Neural cell (in vitro differentiated cells): ENCODE results near the gene FSIP1.

ENCODE experiments used
- EP300 ChIP-seq: fragments of 450-650 bp; conservative IDR thresholded peaks from 2 replicates; pipeline ENCODE4 v1.6.1; 2014; ENCODE audit warnings: antibody characterized with exemption, mild to moderate bottlenecking, moderate library complexity; ENCODE audit not compliant: poor library complexity, severe bottlenecking
- EZH2 ChIP-seq: fragments of 200-600, 300-800 bp; shearing (Covaris generic), sonication (generic); IDR thresholded peaks from 2 replicates; pipeline ENCODE4 v1.6.1; 2014; ENCODE audit warnings: antibody characterized with exemption, low read length, borderline replicate concordance, mild to moderate bottlenecking; ENCODE audit not compliant: insufficient read depth, poor library complexity, severe bottlenecking
- MXI1 ChIP-seq: fragments of 450-650 bp; conservative IDR thresholded peaks from 2 replicates; pipeline ENCODE4 v1.6.1; 2014; ENCODE audit warnings: antibody characterized with exemption, mild to moderate bottlenecking; ENCODE audit not compliant: poor library complexity, severe bottlenecking
- POLR2AphosphoS5 ChIP-seq: IDR thresholded peaks from 2 replicates; pipeline ENCODE4 v1.6.1; 2012
- RAD21 ChIP-seq: fragments of 450-650 bp; conservative IDR thresholded peaks from 2 replicates; pipeline ENCODE4 v1.6.1; 2014; ENCODE audit warnings: antibody characterized with exemption, mild to moderate bottlenecking, moderate library complexity
- SMC3 ChIP-seq: fragments of 450-650 bp; conservative IDR thresholded peaks from 2 replicates; pipeline ENCODE4 v1.6.1; 2014; ENCODE audit warnings: antibody characterized with exemption, mild to moderate bottlenecking, moderate library complexity; ENCODE audit not compliant: poor library complexity
- TAF1 ChIP-seq: IDR thresholded peaks from 2 replicates; pipeline ENCODE4 v1.6.1; 2012; ENCODE audit warnings: low read depth
- TF ChIP-seq, protein P1 (sequence below): fragments of 450-650 bp; IDR thresholded peaks from 2 replicates; pipeline ENCODE4 v1.5.1; 2014; ENCODE audit warnings: antibody characterized with exemption, mild to moderate bottlenecking, moderate library complexity; ENCODE audit not compliant: poor library complexity, severe bottlenecking
- TF ChIP-seq, protein P2 (sequence below): IDR thresholded peaks from 2 replicates; pipeline ENCODE4 v1.6.1; 2012; ENCODE audit warnings: borderline replicate concordance

GRCh38 chr15:39747326-39747725, 35.3 kb downstream of the FSIP1 start:
- TF ChIP-seq, protein P1, sequence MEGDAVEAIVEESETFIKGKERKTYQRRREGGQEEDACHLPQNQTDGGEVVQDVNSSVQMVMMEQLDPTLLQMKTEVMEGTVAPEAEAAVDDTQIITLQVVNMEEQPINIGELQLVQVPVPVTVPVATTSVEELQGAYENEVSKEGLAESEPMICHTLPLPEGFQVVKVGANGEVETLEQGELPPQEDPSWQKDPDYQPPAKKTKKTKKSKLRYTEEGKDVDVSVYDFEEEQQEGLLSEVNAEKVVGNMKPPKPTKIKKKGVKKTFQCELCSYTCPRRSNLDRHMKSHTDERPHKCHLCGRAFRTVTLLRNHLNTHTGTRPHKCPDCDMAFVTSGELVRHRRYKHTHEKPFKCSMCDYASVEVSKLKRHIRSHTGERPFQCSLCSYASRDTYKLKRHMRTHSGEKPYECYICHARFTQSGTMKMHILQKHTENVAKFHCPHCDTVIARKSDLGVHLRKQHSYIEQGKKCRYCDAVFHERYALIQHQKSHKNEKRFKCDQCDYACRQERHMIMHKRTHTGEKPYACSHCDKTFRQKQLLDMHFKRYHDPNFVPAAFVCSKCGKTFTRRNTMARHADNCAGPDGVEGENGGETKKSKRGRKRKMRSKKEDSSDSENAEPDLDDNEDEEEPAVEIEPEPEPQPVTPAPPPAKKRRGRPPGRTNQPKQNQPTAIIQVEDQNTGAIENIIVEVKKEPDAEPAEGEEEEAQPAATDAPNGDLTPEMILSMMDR, result no peak
- TF ChIP-seq EP300, result no peak
- no peak for TF ChIP-seq SMC3
- TF ChIP-seq EZH2, result no peak
- no peak for TF ChIP-seq RAD21
- TF ChIP-seq POLR2AphosphoS5, result no peak
- TF ChIP-seq MXI1, result no peak
- TF ChIP-seq, protein P2, sequence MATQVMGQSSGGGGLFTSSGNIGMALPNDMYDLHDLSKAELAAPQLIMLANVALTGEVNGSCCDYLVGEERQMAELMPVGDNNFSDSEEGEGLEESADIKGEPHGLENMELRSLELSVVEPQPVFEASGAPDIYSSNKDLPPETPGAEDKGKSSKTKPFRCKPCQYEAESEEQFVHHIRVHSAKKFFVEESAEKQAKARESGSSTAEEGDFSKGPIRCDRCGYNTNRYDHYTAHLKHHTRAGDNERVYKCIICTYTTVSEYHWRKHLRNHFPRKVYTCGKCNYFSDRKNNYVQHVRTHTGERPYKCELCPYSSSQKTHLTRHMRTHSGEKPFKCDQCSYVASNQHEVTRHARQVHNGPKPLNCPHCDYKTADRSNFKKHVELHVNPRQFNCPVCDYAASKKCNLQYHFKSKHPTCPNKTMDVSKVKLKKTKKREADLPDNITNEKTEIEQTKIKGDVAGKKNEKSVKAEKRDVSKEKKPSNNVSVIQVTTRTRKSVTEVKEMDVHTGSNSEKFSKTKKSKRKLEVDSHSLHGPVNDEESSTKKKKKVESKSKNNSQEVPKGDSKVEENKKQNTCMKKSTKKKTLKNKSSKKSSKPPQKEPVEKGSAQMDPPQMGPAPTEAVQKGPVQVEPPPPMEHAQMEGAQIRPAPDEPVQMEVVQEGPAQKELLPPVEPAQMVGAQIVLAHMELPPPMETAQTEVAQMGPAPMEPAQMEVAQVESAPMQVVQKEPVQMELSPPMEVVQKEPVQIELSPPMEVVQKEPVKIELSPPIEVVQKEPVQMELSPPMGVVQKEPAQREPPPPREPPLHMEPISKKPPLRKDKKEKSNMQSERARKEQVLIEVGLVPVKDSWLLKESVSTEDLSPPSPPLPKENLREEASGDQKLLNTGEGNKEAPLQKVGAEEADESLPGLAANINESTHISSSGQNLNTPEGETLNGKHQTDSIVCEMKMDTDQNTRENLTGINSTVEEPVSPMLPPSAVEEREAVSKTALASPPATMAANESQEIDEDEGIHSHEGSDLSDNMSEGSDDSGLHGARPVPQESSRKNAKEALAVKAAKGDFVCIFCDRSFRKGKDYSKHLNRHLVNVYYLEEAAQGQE, result no peak
- TF ChIP-seq TAF1, result no peak
